Heart right ventricle (tissue), 16 donors: ENCODE data around the gene KCNJ6. TPM values are rescaled to one million over a fixed set of nuclear protein-coding genes. Genes with fewer than 3 reads are reported as not detected.
"Not testable (repeated sequence)": the region's sequence is repeated elsewhere in the genome, so short reads cannot be mapped to it uniquely, and the experiment has no call there.

Experiments
- ATAC-seq, 8 donors: fragments of 200-7000 bp; cut with Tn5 transposase; one replicate each; pipeline ENCODE4 v1.9.1; 2020; ENCODE audit warnings: mild to moderate bottlenecking in 8 of 8, moderate library complexity in 8 of 8, moderate number of reproducible peaks in 1 of 8
- DNase-seq, 2 donors: peaks; one replicate each; pipeline ENCODE4 v3.0.0-alpha.2; 2020
- H3K27ac ChIP-seq, 10 donors: fragments of 200-600 bp; sonication (generic) in 2 of 10; one replicate each; pipeline versions ENCODE4 v1.5.0 to v1.8.0; 2020 to 2022; ENCODE audit warnings: mild to moderate bottlenecking in 3 of 10
- H3K27me3 ChIP-seq, 7 donors: fragments of 200-600 bp; one replicate each; pipeline ENCODE4 v1.8.0; 2021 to 2022; ENCODE audit warnings: mild to moderate bottlenecking in 2 of 7
- H3K36me3 ChIP-seq, 9 donors: fragments of 200-600 bp; sonication (generic) in 1 of 9; one replicate each; pipeline versions ENCODE4 v1.5.0 to v1.8.0; 2020 to 2022; ENCODE audit warnings: mild to moderate bottlenecking in 2 of 9
- H3K4me1 ChIP-seq, 9 donors: fragments of 200-600 bp; sonication (generic) in 1 of 9; one replicate each; pipeline versions ENCODE4 v1.5.0 to v1.8.0; 2020 to 2022; ENCODE audit warnings: mild to moderate bottlenecking in 4 of 9
- H3K4me3 ChIP-seq, 10 donors: fragments of 200-600 bp; sonication (generic) in 2 of 10; one replicate each; pipeline versions ENCODE4 v1.5.0 to v1.8.0; 2020 to 2022; ENCODE audit warnings: mild to moderate bottlenecking in 7 of 10, moderate library complexity in 2 of 10
- H3K9me3 ChIP-seq, 11 donors: fragments of 200-600 bp in 10 of 11; sonication (generic) in 2 of 11; one replicate each; pipeline versions ENCODE4 v1.5.0 to v1.8.0; 2013 to 2022; ENCODE audit warnings: mild to moderate bottlenecking in 2 of 11, control low read depth in 1 of 11, moderate library complexity in 1 of 11
- WGBS, 2 donors: extraction: QIAGEN DNeasy Blood & Tissue Kit; methylation state at CpG; one replicate each; pipeline ENCODE4 v1.1.7; 2013; ENCODE audit warnings: inconsistent platforms in 1 of 2; 5-methylcytosine and 5-hydroxymethylcytosine counted together
- intact Hi-C, 10 donors: fragments of 100-400 bp; cut with DNase I; formaldehyde crosslinking; loops; one replicate each; pipeline versions ENCODE4 v1.11.1 to v1.14.2; 2022
- polyA plus RNA-seq, 2 donors: library from polyadenylated mRNA; stranded (reverse); fragments of 200-250 nt; gene quantifications; one replicate each; pipeline ENCODE4 v1.2.3, GENCODE V29; 2013
- total RNA-seq, 10 donors: library from RNA; stranded (reverse); fragmentation: NEBNext Ultra II Directional in 3 of 10; extraction: Animal tissue kit (Norgen Biotek cat#: 25700) in 3 of 10; gene quantifications; one replicate each; pipeline versions ENCODE4 v1.2.1 to v1.2.4, GENCODE V29; 2021 to 2023
- TF ChIP-seq, protein P1 (sequence below), 9 donors: fragments of 200-600 bp; sonication (generic) in 2 of 9; IDR thresholded peaks; one replicate each; pipeline versions ENCODE4 v1.5.0 to v1.8.0; 2021 to 2022; ENCODE audit warnings: antibody characterized with exemption in 9 of 9, mild to moderate bottlenecking in 5 of 9, moderate library complexity in 1 of 9
- donor health status: Arrhythmogenic right ventricular cardiomyopathy.
- donor health status: ischemic (EF 13 %, LVEDD 7.1; RV severe dilation, severe dysfunction).
- donor health status: healthy with polysubstance abuse.
- donor health status: DM: no; HTN: yes; CAD: no.
- donor health status: DM: no; HTN: no; CAD: no.
- donor health status: ischemic (EF 25% LVEDD 6.9; RV normal size, moderate dysfunction).
- donor health status: ischemic (EF 25% LVEDD 5.7; RV mildly dilated, moderate dysfunction).
- donor health status: healthy.
- donor health status: DM: yes; HTN: yes; CAD: no.
- donor health status: Ischemic cardiomyopathy.
- donor health status: ischemic (EF 35%, LVEDD 5.7; RV mildly dilated, moderate dysfunction).
- donor health status: nonischemic (EF 11% LVEDD 7.7; RV severe dilation, severe dysfunction).
- donor health status: DM: yes; HTN: yes; CAD: no.
- donor health status: PGD.
- donor health status: ischemic (EF 29% LVEDD 5.4; RV normal size, mild dysfunction).
- donor health status: nonischemic (EF 23%, LVEDD 6.1; RV moderate dilation, normal function).

The KCNJ6 gene
- total and polyA plus RNA-seq, 12 donors = not detected

DNA sequence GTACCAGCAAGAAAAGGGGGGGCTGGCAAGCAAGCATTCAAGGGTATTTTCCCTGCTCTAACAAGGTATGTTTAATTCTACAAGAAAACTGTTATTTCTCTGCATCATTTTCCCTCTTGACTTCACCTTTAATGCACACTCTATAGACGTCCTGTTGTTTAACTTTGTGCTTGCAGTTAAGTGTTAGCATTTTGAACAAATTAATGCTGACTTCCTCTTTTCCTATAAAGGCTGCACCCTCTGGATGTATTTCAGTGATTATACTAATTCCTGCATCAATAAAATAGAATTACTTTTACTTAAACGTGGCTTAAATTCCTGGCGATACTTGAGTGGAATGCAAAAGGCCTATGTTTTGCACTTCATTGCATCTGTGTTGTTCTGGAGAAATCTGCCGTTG is 183.3 kb downstream of the KCNJ6 start:
- intact Hi-C loops = no loop called here
- TF ChIP-seq, protein P1, sequence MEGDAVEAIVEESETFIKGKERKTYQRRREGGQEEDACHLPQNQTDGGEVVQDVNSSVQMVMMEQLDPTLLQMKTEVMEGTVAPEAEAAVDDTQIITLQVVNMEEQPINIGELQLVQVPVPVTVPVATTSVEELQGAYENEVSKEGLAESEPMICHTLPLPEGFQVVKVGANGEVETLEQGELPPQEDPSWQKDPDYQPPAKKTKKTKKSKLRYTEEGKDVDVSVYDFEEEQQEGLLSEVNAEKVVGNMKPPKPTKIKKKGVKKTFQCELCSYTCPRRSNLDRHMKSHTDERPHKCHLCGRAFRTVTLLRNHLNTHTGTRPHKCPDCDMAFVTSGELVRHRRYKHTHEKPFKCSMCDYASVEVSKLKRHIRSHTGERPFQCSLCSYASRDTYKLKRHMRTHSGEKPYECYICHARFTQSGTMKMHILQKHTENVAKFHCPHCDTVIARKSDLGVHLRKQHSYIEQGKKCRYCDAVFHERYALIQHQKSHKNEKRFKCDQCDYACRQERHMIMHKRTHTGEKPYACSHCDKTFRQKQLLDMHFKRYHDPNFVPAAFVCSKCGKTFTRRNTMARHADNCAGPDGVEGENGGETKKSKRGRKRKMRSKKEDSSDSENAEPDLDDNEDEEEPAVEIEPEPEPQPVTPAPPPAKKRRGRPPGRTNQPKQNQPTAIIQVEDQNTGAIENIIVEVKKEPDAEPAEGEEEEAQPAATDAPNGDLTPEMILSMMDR (IDR thresholded peaks at IDR 0.05) = no peak
- no peak overlapping the region for H3K27ac ChIP-seq
- no peak for DNase-seq
- H3K4me1 ChIP-seq = peaks cover 0 to 8% (median 4%) of the 10 kb centered on the region in 9 donors
- no peaks in the 10 kb centered on the region for H3K9me3 ChIP-seq
- no peaks in the 10 kb centered on the region for H3K27me3 ChIP-seq
- WGBS, 2 donors = 77 to 80% methylated on average over 4 of the region's 4 CpGs
- no peaks in the 10 kb centered on the region for H3K36me3 ChIP-seq
- no peak overlapping the region for H3K4me3 ChIP-seq
- no peak for ATAC-seq

DNA sequence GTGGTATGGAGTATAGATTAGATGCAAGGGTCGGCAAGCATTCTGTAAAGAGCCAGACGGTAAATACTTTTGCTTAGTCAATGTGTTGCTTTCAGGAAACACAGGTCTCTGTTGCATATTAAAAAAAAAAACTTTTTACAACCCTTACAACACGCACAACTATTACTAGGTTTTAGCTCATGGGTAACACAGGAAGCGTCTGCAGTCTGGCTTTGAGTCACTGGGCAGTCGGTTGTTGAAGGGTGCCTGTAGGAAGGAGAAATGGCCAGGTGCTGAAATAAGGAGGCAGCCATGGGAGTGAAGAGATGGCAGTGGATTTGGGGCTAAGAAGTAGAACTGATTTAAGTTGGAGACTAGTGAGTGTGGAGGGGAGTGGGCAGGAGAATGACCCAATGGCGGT is 192.1 kb downstream of the KCNJ6 start:
- WGBS, 2 donors = 77 to 82% methylated on average over 6 of the region's 6 CpGs
- Histone ChIP-seq H3K36me3 (no peaks in the 10 kb centered on the region), H3K27ac (no peak overlapping the region), H3K9me3 (peaks cover 0 to 6% (median 0%) of the 10 kb centered on the region in 11 donors), H3K4me1 (no peaks in the 10 kb centered on the region), H3K4me3 (no peak overlapping the region), H3K27me3 (peaks cover 0 to 1% (median 0%) of the 10 kb centered on the region in 7 donors)
- DNase-seq (no peak), ATAC-seq (no peak)
- TF ChIP-seq, protein P1 (IDR thresholded peaks at IDR 0.05) = no peak
- intact Hi-C loops = no loop called here

DNA sequence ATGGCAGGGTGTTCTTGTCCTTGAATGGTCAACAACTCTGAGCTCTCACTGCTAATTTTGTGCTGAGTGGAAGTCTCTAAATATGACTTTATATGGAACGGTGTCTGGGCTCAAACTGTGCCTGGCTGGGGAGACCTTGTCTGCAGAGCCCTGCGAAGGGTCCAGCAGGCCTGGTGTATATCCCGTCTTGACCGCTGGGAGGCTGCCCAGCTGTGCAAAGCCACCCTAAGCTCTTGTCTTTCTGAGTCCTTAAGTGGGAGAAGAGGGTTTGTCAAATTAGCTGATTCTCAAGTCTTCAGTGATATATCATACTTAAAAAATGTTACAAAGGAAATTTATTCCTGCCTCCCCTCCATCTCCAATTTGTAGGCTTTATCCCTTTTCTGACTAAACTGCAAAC is 198.7 kb downstream of the KCNJ6 start:
- H3K4me3 ChIP-seq = no peak overlapping the region
- 89 to 93% methylated on average over 4 of the region's 4 CpGs for WGBS, 2 donors
- H3K9me3 ChIP-seq = peaks cover 0 to 4% (median 0%) of the 10 kb centered on the region in 11 donors
- no peaks in the 10 kb centered on the region for H3K4me1 ChIP-seq
- TF ChIP-seq, protein P1 (IDR thresholded peaks at IDR 0.05) = no peak
- intact Hi-C loops = loop anchor here in 4 of 10 donors (10.0 kb wide), 3 partner anchors 197 to 637 kb away; partner anchors contain the start of gene KCNJ6 (in 3 of the 4)
- H3K27ac ChIP-seq = no peak overlapping the region
- H3K27me3 ChIP-seq = peaks cover 0 to 7% (median 0%) of the 10 kb centered on the region in 7 donors
- no peak for DNase-seq
- H3K36me3 ChIP-seq = no peaks in the 10 kb centered on the region
- no peak for ATAC-seq

DNA sequence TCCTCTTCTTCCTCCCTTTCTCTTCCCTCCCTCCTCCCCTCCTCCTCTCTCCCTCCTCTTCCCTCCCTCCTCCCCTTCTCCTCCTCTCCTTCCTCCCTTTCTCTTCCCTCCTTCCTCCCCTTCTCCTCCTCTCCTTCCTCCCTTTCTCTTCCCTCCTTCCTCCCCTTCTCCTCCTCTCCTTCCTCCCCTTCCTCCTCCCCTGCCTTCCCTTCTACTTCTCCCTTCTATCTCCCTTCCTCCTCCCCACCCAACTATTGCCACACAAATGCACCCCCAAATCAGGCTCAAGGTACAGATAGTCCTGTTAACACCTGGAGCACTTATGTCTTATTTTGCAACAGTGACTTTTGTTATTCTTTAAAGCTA is 203.7 kb downstream of the KCNJ6 start:
- H3K27me3 ChIP-seq, H3K27ac ChIP-seq, H3K9me3 ChIP-seq, H3K4me3 ChIP-seq, DNase-seq, ATAC-seq, H3K36me3 ChIP-seq: not testable (repeated sequence)
- intact Hi-C loops = loop anchor here in 9 of 10 donors (2.0 to 10.0 kb wide), 8 partner anchors 190 to 642 kb away; partner anchors contain the start of gene KCNJ6 (in 8 of the 9)
- H3K4me1 ChIP-seq = peaks cover 0 to 20% (median 12%) of the 10 kb centered on the region in 9 donors

DNA sequence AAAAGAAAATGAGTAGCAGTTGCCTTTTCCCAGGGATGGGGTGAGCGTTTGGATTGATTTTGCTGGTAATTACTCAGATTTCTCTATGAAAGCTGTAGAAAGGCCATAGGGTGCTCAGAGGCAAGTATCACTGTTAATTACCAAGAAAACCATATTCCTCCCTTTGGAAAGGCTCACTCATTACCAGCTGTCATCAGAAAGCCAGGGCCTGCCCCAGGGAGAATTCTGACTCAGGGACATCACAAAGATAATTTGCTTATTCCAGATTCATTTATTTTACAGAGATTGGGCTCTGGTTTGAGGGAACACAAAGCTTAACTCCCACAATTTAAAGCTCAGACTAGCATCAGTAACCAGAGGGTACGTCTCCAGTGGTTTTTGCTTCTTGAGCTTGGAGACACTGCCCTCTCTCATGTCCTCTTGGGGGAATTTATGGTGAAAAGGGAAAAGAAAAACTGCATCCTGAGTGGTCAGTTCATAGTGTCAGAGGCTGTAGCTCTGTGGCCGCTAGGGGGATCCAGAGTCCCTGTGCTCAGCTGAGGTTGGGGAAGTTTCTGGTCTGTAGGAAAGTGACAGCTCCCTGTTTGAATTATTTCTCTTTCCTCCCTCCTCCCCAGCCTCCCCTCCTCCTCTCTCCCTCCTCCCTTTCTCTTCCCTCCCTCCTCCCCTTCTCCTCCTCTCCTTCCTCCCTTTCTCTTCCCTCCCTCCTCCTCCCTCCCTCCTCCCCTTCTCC is 204.3 kb downstream of the KCNJ6 start:
- Histone ChIP-seq H3K4me3 (no peak overlapping the region), H3K27ac (no peak overlapping the region), H3K9me3 (no peaks in the 10 kb centered on the region), H3K4me1 (peaks cover 0 to 20% (median 12%) of the 10 kb centered on the region in 9 donors), H3K27me3 (peaks cover 0 to 6% (median 0%) of the 10 kb centered on the region in 7 donors), H3K36me3 (no peaks in the 10 kb centered on the region)
- TF ChIP-seq, protein P1 (IDR thresholded peaks at IDR 0.05) = peak; percentile 61 to 86 (median 80)
- ATAC-seq = peak; percentile 73 to 91 (median 82)
- 43 to 52% methylated on average over 3 of the region's 3 CpGs for WGBS, 2 donors
- intact Hi-C loops = loop anchor here in 9 of 10 donors (2.0 to 10.0 kb wide), 8 partner anchors 190 to 643 kb away; partner anchors contain the start of gene KCNJ6 (in 8 of the 9)
- peak; percentile 59 to 63 for DNase-seq
